C4-2B (cell line): Measurements from ENCODE around the gene RNASET2.

Experiments
- CTCF ChIP-seq: fragments of 450-650 bp; conservative IDR thresholded peaks from 2 replicates; pipeline ENCODE4 v1.5.1; 2017; ENCODE audit warnings: mild to moderate bottlenecking
- ZFX ChIP-seq: fragments of 450-650 bp; IDR thresholded peaks from 2 replicates; pipeline ENCODE4 v1.6.1; 2017

GRCh38 chr6:166988674-166989201, 32.4 kb upstream of the RNASET2 start:
- TF ChIP-seq CTCF (no peak), ZFX (no peak)
